GM19468 (cell line): Measurements from ENCODE around the gene LRP2BP.

Experiments used
- ATAC-seq: cut with Tn5 transposase; IDR thresholded peaks from one replicate; pipeline ENCODE4 v1.9.1; 2021; ENCODE audit warnings: mild to moderate bottlenecking, moderate library complexity, moderate number of reproducible peaks; ENCODE audit not compliant: unreplicated experiment; ENCODE audit errors: extremely low read depth

The LRP2BP gene

DNA sequence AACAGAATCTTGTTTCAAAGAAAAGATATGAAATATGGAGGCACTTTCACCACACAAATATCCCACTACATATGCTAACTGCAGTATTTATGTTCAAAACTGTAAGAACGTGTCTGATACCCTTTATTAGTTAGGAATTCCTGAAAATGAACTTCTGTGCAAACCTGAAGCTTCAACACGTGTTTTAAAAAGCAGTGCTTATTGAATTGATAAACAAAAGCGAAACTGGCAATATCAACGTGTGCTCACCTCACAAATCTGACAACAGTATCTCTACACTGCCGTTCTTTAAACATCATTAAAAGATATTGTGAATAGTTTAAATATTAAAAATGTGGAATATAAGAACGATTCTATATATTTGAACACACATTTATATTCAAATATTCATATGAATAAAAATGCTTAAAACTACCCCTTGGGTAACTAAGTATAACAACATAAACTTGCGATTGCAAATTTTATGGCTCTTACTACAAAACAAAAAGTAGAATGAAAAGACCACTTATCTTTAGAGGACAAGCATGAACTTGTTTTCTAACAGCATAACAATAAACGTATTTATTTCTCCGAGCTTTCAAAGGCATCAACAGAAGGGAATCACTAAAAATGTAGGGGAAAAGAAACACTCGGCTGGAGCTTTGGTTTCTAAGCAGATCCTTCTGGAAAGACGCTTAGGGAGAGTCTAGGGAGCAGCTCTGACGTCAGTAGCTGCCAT is at the start of gene LRP2BP:
Gene LRP2BP (minus strand): TSS at position 687 of the 718 bp plus-strand sequence. CDS start 17,738 bp downstream, outside the sequence.
- ATAC-seq, result no peak

DNA sequence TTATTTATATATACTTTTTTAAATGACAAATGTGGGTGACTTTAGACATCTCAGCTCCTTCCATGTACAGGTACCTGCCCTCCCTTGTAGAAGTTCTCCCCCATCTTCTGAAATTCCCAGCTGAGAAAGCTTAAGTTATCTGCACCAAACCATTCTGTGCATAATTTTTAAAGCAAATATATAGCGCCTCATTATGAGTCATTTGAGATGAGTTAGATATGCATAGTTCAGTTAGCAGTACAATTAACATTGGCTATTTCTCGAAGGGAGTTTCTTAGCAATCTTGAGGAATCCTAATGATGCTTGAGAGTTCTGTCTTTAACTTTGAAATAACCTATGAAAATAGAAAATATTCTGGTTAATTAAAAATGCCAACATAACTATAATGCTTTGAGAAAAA is 49.5 kb upstream of the LRP2BP start:
- ATAC-seq, result no peak

DNA sequence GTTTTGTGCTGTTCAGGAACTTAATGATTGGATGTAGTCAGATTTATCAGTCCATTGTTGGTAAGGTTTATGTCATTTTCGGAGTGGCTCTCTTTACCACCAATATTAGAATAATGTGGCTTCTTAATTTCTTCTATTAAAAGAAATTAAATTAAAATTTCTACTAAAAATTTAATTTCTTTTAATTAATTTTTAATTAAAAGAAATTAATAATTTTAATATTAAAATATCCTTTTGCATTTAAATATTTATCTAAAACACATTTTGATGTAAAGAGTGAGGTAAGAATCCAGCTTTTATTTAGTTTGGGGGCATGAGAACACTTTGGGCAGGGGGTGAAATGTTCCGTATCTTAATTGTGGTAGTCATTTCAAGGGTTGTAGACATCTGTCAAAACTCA is 45.8 kb upstream of the LRP2BP start:
- ATAC-seq, result no peak

DNA sequence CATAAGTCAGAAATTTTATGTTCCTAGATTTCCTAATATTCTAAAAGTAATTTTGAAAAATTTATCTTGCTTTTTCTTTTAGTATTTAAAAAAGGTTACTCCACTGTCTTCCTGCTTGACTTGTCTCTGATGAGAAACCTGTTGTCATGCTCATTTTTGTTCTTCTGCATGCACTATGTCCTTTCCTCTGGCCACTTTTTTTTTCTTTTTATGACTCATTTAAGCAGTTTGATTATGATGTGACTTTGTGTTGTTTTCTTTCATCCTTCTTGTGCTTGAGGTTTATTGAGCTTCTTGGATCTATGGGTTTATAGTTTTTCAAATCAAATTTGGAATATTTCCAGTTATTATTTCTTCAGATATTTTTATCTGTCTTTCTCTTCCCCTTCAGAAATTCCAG is 42.1 kb upstream of the LRP2BP start:
- ATAC-seq, result no peak

DNA sequence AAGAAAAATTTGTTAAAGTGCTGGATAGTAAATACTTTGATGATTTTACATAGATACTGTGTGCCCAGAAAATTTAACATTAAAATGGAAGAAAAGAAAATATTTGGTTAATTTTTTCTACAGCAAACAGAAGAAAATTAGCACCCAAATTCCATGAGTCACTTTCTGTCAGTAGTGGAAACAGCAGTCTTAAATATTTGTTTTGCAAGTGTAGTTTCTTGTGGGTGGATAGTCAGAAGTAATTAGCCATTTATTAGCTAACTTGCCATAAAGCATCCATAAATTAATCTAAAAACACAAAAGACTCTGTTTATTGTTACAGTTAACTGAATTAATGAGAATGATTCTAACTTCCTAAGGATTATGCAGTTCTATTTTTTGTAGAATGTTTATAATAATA is 39.7 kb upstream of the LRP2BP start:
- no peak for ATAC-seq

DNA sequence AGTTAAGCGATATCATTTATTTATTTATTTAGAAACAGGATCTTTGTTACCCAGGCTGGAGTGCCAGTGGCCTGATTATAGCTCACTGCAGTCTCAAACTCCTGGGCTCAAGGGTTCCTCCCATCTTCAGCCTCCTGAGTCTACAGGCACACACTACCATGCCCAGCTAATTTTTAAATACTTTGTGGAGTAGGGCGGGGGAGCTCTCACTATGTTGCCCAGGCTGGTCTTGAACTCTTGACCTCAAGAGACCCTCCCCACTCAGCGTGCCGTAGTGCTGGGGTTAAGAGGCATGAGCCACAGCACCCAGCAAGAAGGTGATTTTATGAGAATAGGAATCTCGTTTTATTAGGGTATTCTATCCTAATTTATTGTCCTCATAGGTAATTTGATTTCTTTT is 33.9 kb upstream of the LRP2BP start:
- ATAC-seq, result no peak

DNA sequence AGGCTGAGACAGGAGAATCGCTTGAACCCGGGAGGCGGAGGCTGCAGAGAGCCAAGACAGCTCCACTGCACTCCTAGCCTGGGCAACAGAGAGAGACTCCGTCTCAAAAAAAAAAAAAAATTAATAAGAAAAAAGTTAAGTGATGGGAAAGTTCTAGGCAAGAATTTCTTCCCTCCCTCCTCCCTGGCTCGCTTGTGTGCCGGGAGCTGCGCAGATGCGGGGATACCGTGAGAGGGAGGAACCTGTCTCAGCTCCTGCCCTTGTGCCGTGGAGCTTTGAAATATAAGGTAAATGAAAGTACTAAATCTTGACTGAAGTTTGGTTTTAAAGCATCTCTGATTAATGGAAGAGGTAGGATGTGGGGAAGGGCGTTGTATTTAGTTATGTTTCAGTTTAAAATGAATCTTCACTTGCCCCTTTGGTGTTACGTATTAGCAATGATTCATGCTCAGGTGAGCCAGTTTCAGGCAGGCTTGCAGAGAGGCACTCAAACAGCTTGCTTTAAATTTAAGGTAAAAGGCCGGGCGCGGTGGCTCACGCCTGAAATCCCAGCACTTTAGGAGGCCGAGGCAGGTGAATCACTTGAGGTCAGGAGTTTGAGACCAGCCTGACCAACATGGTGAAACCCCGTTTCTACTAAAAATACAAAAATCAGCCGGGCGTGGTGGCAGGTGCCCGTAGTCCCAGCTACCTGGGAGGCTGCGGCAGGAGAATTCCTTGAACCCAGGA is 31.4 kb upstream of the LRP2BP start:
- ATAC-seq, result no peak

DNA sequence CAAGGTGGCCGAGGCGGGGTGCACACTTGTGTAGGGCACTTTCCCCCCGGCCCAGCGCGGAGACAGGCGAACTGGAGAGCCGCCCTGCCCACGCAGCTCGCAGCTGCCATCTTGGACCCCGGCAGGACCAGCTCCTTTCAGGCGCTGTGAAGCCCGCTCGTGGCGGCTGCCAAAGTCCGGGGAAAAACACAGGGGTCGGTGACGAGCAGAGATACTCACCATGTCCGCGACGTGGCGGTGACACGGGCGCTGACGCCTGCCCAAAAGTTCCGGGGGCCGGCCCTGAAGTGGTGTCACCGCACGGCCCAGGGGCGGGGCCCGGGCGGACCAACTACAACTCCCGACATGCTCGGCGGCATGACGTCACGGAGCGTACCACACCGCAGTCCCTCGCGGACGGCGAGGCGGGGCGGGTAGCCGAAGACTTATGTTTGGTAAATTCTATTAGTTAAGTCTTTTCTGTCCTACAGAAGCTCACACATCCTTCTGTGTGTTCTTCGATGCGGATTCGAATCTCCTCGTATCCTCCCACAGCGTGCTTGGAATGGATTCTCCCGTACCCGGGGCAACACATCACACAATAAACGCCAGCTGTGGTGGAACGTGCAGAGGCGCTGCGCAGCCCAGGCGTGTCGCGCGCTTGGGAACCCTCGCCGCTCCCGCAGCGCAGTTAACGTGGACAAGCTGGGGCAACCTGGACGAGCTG is 30.1 kb upstream of the LRP2BP start, which contains the start of gene UFSP2:
Gene UFSP2 (minus strand): TSS at position 318 of the 706 bp plus-strand sequence. CDS start 96 bp downstream, at position 222.
- ATAC-seq, result peak; percentile 94

DNA sequence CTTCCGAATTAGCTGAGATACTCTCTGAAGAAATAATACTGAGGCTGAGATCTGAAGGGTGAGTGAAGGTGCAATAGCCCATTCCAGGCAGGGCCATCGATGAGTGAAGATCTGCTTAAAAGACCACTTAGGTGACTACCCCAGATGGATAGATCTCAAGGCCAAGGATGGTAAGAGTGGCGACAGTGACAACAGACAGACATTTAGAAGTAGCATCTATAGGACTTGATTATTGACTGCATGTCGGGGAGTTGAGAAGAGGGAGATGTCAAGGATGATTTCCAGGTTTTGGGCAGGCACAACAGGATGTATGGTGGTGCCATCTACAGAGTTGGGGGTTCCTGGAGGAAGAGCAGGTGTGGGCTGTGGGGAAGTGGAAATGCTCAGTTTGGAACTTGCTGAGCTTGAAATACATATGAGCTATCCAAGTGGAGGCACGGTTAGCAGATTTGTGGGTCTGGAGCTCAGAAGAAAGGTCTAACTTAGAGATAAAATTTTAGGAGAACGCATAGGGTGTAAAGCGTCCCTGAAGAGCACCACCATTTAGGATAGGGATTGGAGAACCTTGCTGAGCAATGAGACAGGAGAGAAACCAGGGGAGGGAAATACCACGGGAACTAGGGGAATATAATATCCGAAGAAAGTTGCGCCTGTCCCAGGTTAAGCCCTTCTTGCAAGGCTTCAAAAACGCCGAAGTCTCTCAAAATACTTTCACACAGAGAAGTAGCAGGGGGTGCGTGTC is 29.4 kb upstream of the LRP2BP start:
- ATAC-seq, result no peak

DNA sequence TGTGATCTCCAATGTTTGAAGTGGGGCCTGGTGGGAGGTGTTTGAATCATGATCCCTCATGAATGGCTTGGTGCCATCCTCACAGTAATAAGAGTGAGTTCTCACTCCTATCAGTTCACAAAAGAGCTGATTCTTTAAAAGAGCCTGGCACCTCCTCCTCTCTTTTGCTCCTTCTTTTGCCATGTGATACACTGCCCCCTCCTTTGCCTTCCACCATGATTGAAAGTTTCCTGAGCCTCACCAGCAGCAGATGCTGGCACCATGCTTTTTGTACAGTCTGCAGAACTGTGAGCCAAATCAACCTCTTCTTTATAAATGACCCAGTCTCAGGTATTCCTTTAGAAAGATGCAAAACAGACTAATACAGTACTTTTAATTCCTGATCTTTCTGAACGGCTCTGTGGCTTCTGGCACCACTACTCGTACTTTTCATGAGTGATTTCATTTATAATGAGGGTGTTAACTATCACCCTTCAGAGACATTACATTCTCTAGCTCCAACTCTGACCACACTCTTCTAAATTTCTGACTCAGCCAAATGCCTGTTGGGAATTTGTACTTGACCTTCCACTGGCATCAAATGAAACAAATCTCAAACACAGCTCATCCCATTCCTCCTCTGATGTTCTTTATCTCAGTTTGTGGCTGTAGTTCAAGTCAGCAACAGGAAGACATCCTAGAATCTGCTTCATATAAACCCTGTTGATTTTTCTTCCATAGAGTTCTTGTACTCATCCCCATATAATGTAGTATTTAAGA is 25.8 kb upstream of the LRP2BP start:
- no peak for ATAC-seq

DNA sequence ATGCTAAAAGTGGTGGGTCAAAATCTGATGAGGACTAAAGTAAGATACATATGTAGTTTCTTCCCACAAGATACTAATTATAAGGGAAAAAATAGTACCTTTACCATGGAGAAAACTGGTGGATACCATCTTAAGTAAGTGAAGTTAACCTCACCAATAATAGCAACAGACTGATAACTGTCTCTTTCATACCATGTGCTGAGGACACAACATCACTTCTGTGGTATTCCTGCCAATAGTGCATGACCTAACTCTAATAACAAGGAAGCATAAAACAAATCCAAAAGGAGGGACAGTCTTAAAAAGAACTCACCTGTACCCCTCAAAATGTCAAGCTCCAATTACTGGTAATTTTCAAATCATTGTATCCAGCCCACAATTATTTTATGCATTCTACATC is 21.2 kb upstream of the LRP2BP start:
- ATAC-seq, result no peak

DNA sequence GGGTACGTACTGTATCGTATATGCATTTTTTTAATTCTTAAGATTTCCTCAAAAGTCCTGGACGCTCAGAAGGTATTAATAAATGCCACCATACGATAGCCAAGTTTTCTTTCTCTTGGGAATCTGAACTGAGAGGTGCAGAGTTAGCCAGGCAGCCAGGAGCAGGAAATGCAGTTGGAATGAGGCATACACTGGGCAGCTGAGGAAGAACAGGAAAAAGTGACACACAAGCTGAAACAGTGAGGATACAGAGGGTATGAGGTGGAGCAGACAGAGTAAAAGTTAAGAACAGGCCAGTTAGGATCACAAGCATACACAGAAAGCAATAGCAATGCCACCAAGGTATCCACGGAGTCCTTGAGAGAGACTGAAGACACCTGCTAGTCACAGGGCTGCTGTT is 16.7 kb upstream of the LRP2BP start:
- no peak for ATAC-seq

DNA sequence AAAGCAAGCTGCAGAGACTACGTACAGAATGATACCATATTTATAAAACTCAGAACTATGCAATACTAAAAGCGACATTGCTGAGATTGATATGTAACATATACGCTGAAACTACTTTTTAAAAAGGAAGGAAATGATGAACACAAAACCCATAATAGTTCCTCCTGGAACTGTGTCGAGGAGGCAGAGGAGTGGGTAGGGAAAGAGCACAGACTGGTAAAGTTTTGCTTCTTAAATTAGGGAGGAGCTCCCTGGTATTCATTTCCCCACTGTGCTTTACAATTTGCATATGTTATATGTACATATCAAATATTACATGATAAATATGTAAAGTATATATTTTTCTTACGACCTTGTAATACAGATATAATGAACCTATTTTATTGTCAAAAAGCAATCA is 16.1 kb upstream of the LRP2BP start:
- no peak for ATAC-seq

DNA sequence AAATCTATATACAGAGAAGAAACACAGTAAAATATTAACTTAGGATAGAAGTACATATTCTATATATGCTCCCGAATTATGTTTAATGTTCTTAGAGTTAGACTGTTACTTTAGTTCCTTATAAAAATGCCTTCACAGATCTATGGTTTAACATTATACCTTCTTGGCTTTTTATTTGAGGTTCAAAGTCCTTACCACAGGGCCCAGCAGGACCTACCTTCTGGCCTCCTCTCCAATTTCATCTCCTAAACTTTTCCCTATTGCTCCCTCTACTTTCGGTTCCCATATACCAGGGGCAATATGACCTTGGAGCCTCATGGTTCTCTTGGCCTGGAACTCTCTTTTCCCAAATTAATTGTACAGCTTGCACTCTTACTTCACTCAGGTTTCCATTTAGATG is 12.7 kb upstream of the LRP2BP start:
- ATAC-seq, result no peak

DNA sequence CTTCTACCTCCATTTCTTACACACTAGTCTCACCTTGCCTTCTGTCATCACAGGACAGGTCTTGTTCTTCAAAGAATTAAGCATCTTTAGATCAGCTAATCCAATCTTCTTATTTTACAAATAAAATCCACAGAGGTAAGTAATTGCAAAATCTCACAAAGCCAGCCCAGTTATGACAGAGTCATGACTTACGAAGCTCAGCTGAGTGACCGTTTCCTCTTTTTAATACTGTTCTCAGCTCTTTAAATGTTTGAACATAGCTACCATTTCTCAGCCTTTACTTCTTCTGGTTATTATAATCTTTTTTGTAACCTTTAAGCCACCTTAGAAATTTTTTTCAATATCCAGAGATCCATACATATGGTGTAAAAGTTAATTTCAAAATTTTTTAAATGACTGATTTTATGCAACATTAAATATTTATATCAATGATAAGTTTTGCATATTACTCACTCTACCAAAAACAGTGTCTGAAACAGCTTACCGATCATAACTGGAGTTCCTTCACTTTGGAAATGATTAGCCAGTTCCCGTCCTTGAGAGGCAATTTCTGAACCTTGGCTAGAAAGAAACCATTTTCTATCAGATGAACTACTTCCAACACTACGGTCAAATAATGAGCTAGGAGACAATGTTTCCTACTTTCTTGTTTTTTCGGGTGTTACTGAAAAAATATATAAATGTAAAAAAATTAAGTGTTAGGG is 9.7 kb upstream of the LRP2BP start:
- peak; percentile 71 for ATAC-seq

DNA sequence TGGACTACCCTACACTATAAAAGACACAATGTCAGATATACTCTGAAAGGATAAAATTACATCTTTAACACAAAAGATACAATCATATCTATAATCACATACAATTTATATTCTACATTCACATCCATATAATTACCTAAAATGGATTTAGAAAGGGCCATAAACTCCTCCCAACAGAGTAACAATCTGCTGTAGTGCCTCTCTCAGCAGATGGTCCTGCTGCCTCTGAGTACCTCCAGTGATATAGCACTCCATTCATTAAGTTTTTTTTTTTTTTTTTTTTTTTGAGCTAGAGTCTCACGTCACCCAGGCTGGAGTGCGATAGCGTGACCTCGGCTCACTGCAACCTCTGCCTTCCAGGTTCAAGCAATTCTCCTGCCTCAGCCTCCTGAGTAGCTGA is 8.3 kb upstream of the LRP2BP start:
- no peak for ATAC-seq

DNA sequence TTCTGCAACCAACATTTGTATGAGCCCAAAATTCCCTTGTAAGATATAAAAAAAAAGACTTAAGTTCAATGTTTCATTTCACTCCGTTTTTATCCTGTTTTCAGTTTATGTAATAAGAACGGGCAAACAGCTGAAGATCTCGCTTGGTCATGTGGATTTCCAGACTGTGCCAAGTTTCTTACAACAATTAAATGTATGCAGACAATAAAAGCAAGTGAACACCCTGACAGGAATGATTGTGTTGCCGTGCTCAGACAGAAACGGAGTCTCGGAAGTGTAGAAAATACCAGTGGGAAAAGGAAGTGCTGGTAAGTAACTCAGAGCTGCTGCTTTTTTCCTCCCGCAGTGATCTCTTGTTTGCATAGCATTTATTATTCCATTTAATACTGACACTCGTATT is 3.7 kb upstream of the LRP2BP start:
- ATAC-seq, result no peak

DNA sequence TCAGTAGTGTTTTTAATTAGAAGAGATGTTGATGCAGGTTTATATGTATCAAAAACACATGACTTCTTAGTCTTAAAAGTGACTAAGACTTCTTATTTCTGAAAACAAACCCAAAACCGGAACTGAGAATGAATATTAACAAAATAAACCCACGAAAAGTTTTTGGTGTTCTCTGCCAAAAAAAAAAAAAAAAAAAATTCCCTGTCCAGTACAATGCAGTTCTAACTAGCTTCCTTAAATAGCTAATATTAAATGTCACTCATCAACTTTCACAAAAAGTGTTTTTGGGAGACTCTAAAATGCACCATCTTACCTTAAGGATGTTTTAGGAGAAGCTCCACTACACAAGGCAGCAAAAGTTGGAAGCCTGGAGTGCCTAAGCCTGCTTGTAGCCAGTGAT is 2.9 kb upstream of the LRP2BP start:
- no peak for ATAC-seq

DNA sequence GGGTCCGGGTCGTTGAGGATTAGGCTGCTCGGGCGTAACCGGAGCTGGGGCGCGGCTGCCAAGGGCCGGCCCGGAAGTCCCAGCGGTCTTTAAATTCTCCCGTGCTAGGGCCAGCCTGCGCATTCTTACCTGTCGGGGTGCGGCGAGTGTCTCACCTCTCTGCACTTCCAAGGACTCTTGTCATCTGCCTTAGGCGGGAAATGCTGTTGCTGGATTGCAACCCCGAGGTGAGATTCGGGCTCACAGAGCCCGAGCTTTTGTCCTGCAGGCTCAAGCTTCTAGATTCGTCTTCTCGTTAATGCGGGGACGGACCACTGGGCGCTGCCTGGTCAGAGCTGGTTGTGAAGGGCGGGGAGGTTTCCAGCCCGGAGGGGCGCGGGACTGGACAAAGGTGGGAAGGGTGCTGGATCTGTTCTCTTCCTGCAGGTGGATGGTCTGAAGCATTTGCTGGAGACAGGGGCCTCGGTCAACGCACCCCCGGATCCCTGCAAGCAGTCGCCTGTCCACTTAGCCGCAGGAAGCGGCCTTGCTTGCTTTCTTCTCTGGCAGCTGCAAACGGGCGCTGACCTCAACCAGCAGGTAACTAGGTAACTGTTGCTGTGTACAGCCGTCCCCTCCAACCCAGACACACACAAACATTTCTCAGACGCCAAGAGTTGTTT is 1.1 kb upstream of the LRP2BP start, which contains the start of gene ANKRD37:
Gene ANKRD37 (plus strand): TSS at position 118 of the 662 bp plus-strand sequence. CDS start 83 bp downstream, at position 201.
- no peak for ATAC-seq
